Stimulated activated CD4-positive, alpha-beta T cell treated with anti-CD3 and anti-CD28 coated beads, Interleukin-1b, Interleukin-23, amount 100 ng/mL, for 1 hour (primary cell): ENCODE data around the gene ANXA2.
"Not testable (repeated sequence)": the region's sequence is repeated elsewhere in the genome, so short reads cannot be mapped to it uniquely, and the experiment has no call there.

ENCODE experiments used
- DNase-seq, 2 donors: peaks; one replicate each; pipeline ENCODE4 v3.0.0-alpha.2; 2020; ENCODE audit warnings: low read depth in 2 of 2

Gene ANXA2

DNA sequence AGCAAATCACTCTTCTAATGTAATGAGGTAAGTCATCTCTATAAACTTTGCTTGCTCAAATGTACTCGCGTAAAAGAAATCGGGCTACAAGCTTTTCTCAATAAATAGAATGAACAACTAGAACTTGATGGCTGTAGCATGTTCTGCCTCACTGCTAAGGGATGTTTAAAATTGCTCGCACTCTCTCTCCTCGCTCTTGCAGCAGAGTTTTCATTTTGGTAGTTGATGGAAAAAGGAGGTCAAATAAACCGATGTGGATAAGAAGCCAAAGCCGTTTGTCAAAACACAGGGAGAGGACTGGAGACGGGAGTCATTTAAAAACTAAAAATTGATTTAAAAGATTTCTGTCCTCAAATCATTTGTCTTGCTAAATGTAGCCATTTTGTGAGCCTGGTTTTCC lies 53.3 kb downstream of the ANXA2 start:
- no peak for DNase-seq

DNA sequence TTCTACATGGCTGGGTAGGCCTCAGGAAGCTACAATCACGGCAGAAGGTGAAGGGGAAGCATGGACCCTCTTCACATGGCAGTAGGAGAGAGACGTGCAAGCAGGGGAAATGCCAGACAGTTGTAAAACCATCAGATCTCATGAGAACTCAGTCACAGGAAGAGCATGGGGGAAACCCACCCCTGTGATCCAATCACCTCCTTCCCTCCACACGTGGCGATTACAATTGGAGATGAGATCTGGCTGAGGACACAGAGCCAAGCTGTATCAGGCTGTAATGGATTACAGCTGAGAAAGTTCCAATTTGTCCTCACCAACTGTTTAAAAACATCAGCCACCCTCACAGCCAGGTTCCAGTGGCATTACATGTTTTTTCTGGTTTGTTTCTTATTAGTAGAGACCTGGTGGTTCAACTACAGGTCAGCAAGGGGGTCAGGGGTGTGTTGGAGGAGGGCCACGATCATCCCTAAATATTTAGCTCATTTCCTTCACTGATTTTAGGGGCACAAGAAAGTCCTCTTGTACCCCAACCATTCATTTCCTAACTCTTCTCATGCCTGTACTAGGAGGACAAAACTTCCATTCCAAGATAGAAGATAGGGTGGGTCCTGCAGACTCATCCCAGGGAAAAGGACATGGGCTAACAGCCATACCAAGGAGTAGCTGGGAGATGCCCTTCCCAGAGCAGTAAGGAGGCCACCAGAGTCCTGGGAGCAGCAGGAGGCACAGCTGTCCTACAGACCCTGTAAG lies 54.4 kb downstream of the ANXA2 start:
- DNase-seq: no peak

DNA sequence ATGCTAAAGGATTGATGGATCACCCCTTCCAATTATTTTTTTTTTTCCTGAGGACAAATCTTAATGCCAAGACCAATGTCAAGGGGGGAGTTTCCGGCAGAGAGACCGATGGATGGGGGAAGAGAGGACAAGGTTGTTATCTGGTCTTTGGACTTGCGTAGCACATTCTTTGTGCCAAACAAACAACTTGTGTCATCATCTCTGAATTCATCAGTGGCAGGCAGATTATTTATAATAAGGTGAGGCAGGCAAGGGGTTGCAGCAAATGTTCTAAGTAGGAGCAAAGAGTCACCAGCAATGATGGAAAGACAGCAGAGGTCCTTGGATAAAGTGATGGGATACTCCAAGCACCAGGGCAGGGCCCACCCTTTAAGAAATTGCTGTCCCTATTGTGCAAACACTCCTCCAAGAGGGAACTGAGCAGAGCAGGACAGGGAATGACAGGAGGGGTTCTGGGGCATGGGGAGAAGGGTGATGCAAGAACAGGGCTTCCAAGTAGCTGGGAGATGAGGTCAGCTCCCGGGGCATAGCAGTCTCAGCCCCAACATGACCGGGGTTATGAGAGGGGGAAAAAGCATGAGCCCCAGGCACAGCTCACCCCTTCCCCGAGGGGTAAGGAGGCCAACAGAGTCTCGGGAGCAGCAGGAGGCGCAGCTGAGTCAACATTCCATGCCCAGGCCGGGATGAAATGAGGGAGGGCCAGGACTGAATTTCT lies 57.4 kb downstream of the ANXA2 start:
- no peak for DNase-seq

DNA sequence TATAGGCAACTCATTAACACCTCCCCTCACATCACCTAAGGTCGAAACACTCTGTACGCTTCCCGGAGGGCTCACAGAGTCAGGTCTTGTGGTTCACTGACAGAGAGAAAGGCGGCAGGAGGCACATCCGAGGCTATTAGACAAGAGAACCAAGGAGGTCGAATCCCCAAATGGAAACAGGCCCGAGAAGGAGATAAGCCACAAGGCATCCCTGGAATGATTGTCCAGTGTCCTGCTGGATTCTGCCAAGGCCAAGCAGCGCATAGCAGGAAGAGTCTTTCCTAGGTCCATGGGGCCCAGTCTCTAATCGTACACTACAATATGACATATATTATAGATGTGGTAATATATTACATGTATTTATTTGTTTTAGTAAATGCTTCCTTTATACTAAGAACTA lies 58.5 kb downstream of the ANXA2 start:
- DNase-seq: no peak

DNA sequence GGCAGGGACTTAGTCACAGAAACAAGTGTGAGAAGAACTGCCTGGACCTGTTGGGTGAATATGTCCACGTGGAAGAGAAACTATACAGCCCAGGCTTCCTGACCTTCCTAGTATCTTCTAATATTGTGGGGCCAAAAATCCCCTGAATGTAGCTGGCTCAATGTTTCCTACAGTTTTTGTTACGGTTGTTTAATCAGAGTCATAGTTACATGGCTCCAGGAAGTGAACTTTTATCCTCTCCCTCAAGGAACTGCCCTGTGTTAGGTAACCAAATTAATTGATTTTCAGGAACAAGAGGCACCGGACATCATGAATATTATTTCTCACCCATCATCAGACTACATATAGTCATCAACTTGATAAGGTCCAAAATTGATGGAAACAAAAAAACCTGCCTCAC lies 59.0 kb downstream of the ANXA2 start:
- no peak for DNase-seq

DNA sequence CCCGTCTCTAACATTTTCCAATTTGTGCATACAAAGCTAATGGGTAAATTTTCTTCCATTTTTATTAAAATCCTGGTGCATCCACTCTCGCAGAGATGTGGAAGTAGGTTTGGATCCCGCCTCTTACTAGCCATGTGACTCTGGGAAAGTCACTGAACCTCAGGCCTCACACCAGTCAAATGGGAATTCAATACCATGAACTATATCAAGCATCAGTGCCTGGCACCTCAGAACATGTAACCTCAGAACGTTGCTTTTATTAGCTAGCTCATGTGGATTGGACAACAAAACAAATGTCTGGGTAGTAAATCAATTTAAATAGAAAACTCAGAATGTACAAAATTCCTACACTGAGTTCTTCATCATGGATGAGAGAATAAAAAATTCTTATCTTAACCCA lies 60.7 kb downstream of the ANXA2 start:
- no peak for DNase-seq

DNA sequence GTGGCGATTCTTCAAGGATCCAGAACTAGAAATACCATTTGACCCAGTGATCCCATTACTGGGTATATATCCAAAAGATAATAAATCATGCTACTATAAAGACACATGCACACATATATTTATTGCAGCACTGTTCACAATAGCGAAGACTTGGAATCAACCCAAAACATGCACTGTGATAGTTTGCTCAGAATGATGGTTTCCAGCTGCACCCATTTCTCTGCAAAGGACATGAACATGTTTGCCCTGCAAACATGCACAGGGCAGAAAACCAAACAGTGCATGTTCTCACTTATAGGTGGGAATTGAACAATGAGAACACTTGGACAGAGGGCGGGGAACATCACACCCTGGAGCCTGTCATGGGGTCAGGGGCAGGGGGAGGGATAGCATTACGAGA lies 62.5 kb downstream of the ANXA2 start:
- not testable (repeated sequence) for DNase-seq

DNA sequence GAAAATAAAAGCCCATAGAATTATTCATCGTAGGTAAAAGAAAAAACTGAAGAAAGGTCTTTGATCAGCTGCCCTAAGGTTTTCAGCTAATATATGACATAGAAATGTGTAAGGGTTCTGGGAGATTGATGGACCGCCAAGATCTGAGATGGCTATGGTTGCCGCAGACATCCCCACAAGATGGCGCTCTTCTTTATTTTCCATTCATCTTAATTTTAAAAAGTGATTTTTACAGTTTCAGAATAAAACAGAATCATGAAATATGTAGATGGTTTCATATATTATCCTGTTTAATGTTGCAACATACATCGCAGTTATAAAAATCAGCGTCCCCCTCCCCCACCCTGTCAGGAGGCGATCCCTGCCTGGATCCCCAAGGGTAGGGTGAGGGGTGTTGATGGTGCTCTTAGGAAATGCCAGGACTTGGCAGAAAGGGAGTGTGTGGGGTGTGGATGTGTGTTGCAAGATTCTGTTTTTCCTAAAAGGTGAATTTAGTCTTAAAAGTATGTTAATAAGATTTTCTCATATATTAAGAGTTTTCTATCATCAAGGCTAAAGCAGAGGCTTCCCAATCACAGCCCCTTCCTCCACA lies 68.8 kb downstream of the ANXA2 start:
- no peak for DNase-seq

DNA sequence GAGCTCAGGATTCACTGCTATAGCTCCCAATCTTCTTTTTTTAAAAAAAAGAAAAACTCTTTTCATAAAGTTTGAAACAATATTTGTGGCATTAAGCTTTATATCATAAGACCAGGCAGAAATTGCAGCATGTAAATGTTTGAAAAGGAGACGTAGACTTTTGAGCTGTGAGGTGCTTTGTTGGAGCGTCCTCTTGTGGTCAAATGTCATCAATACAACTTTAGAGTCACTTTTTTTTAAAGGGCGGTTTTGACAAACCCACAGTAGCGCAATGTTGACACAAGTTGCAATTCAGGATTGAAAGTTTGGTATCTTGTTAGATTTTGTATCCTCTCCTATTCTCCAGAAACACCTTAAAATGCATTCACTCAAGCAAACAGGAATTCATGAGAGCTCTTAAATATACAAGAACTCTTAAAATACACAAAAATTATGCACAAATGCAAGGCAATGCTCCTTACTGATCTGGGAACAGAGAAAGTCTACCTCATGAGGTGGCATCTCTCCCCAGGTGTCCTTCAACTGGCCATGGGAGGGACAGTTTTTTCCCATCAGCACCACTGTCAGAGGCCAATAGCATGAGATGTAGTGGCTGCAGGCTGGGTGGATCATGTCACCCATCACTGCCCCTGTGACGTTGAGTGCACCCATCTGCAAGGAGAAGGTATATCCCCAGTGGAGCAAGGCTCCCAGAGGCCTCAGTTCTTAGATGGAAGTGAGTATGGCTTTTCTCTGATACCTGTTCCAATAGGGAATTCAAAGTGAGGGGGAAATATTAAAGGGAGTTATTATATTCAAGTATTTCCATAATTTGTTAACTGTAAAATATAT lies 70.7 kb downstream of the ANXA2 start:
- DNase-seq: no peak

DNA sequence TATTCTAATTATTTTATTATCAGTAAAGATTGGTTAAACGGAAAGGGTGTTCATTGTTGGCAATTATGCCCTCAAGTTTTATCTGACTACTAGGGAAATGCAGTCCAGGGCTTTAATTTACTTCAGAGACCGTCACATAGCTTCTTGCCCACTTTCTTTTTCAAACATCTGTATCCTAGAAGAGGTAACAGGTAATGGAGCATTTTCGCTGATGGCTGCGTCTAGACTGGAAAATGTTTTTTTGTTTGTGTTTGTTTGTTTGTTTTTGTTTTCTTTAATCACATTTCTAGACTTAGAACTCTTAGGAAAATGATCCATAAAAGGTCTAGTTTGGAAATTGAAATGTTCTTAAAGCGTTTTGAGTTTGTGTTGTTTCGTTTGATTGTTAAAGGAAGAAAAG lies 71.4 kb downstream of the ANXA2 start:
- DNase-seq: no peak

DNA sequence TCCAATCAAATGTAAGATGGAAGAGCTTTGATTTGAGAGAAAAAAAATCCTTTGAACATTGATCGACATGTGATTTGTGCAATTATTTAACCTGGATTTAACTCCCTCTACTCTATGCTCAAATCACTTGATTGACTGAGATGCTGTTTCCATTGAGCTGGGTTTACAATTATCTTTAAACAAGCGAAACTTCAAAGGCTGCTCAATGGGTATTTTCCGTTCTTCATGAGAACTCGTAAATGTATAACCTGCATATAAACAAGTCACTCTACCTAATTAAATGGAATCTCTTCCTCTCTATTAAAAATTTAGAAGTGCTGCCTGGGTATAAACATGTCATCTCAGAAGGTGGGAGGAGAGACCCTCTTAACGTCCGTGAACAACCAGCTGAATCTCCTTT lies 71.9 kb downstream of the ANXA2 start:
- no peak for DNase-seq

DNA sequence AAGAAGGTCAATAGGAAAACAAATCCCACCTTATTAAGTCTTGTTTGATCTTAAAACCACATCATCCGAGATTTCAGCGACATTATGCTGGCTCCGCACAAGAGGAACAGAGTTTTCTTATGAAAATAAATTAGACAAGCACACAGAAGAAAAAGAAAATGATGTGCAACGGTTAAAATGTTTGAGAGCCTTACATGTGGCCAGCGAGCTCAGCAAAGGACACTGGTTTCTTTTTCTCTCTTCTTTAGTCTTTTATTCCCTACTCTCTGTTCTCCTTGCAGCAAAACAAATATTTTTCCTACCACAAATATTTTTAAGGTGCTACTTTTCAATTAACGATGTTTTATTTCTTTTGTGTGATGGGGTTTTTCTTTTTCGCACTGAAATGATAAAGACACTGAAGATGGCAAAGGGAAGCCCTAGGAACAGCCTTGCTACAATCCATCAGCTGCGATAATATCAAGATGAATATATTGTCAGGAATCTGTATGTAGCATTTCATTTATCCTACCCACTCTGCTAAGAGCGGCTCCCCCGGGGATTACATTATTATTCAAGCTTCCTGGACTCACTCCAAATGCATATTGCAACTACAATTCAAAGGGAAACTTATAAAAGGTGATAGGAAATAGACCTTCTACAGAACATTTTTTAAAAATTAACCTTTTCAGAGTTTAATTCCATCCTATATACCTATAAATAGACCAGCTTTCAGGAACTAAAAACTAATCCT lies 72.9 kb downstream of the ANXA2 start:
- DNase-seq: no peak

DNA sequence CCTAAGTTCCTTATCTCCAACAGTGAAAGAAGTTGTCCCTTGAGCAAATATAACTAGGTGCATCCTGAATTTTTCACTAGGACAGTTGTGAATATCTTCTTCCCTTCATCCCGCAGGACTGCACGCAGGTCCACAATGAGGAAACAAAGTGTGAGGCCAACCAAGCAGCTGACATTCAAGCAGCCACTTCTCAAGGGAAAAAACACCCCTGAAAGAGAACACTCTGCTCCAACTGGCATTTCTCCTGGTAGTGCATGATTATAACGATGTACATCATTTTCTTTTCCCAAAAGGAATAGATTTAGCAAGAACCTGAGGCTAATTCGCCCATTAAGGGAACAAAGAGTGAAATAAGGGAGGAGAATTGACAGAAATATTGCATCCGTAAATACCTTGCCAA lies 74.5 kb downstream of the ANXA2 start:
- no peak for DNase-seq

DNA sequence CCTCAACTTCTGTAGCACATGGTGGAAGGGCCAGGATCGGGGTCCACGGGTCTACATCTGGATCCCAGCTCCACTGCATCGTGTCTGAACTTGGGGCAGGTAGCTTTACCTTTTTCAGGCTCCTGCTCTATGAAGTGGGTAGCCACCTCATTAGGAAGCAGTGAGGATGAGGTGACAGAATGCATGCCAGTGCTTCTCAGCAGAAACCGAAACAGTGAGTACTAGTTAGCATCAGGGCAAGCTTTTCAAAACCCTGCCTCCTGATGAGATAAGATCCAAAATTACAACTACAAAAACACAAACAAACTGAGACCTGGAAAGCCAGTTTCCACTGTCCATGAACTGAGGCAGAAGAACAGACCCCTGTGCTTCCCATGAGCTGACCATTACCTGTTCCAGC lies 77.4 kb downstream of the ANXA2 start:
- no peak for DNase-seq

DNA sequence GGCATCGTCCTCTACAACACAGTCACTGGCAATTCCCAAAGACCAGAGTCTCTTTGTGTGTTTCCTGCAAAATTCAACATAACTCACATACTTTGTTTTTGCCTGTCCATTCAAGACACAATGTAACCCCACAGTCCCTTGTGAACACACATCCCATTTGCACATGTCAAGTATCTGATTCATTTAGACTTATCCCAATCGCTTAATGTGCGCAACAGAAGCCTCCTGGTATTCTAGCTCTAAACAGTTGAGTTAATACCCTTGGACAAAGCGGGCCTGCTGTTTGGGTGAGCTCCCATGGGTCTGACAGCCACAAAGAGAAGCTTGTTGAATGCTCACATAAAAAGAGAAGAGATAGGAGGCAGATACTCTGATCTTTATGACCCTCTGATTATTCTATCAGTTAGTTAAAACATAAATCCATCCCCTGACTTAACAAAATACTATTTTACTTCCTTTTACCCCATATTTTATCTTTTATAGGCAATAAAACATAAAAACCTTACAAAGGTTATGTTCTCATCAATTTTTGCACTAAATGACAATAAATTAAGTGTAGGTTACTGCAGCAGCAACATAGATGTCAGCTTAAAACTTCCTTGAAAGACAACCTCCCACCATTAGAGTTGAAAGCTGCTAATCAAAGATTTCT lies 79.4 kb downstream of the ANXA2 start:
- no peak for DNase-seq

DNA sequence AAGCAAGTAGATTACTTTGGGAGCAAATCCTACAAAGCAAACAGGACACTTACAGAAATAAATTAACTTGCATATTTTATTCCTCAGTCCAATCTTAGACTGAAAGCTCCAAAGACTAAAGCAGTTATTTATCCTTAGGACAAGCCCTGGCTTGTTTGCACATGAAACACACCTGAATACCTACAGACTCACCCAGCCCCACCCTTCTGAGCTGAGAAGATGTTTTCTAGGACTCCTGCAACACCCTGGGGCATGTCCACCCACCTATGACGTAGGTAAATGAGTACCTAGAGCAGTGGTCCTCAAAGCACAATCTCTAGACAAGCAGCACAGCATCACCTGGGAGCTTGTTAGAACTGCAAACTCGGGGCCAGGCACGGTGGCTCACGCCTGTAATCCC lies 80.8 kb downstream of the ANXA2 start:
- DNase-seq: no peak

DNA sequence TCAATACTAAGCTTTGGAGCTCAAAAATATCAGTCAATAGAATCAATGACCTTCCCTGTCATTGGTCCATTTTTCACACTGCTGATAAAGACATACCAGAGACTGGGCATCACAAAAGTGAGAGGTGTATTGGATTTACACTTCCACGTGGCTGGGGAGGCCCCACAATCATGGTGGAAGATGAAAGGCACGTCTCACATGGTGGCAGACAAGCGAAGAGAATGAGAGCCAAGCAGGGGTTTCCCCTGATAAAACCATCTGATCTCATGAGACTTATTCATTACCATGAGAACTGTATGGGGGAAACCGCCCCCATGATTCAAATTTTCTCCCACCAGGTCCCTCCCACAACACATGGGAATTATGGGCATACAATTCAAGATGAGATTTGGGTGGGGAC lies 81.9 kb downstream of the ANXA2 start:
- no peak for DNase-seq

DNA sequence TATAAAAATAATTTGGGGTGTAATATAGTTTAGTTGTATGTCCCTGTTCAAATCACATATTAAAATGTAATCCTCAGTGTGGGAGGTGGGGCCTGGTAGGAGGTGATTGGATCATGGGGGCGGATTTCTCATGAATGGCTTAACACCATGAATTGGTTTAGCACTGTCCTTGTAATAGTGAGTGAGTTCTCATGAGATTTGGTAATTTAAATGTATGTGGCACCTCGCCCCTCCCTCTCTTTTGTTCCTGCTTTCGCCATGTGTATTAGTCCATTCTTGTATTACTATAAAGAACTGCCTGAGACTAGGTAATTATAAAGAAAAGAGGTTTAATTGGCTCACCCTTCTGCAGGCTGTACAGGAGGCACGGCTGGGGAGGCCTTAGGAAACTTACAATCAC lies 83.9 kb downstream of the ANXA2 start:
- no peak for DNase-seq

DNA sequence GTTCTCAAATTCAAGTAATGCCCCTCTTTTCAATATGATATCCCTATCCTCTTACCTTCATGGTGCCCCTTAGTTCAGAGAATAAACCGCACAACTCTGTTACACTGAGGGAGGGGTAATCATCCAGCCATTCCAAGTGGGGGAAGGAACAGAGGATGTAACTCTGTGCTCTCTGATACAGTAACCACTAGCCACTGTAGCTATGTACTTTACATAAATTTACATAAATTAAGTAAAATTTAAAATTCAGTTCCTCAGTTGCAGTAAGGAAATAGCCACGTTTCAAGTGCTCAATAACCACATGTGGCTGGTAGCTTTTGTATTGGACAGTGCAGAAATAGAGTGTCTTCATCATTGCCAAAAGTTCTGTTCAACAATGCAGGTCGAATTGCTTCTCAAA lies 90.8 kb downstream of the ANXA2 start:
- DNase-seq: no peak

DNA sequence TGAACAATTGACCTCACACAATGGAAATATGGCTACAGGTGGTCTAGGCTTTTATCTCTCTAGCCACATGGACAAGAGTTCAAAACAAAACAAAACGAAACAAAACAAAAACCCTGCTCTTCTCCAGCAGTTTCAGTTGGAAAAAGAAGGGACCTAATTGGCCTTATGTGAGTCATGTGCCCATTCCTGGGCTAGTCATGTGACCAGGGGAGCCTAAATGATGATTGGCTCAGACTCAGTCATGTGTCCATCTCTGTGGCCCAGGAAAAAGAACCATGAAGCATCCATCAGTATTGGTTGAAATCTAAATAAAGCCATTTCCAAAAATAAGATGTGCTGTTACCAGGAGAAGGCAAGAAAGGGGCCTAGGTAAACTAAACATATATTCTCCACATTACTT lies 96.8 kb downstream of the ANXA2 start:
- DNase-seq: no peak

DNA sequence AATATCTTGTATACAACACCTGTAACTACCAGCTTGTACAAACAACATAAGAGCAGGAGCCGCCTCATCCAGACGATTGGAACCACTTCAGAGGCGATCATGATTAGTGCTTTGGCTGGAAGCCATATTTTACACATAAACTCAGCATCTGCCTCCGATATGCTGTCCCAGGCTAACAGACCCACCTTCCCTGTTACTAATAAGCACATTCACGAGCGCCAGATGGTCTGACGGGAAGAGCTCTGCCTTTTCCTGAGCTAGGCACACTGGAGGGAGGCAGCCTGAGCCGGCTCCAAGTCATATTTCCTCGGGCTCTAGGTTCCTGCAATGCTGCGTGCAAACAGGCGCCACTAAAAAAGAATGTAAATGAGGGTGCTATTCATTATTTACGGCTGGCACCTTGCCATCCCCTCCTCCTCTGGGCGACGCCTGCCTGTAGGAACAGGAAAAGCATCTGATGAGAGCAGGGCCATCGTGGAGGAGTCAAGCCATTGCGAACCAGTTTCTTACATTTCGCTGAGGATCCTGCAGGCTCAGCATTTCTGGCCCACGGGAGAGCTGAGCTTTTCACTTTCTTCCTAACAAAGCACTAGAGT lies 98.2 kb downstream of the ANXA2 start:
- no peak for DNase-seq
